HL-60 (cell line): ENCODE measurements around the gene SLBP.

Source experiments
- DNase-seq, 2 experiments: peaks; one replicate each; pipeline ENCODE4 v3.0.0-alpha.2; 2010 to 2020; ENCODE audit warnings: low read depth in 1 of 2, low spot score in 1 of 2
- H3K27ac ChIP-seq: fragments of 250-450 bp; sonication (Bioruptor Pico); replicated peaks from 2 replicates; pipeline ENCODE4 v1.5.1; 2020; ENCODE audit warnings: mild to moderate bottlenecking, moderate library complexity
- H3K27me3 ChIP-seq: fragments of 250-450 bp; sonication (Bioruptor Pico); 2 replicates; pipeline ENCODE4 v1.5.1; 2021; ENCODE audit warnings: mild to moderate bottlenecking, moderate library complexity; ENCODE audit not compliant: insufficient read depth, poor library complexity, severe bottlenecking
- H3K4me3 ChIP-seq: replicated peaks from 2 replicates; pipeline ENCODE4 v1.5.1; 2011; ENCODE audit warnings: mild to moderate bottlenecking, control low read depth, low read length; ENCODE audit not compliant: insufficient read depth
- CTCF ChIP-seq: IDR thresholded peaks from one replicate; pipeline ENCODE4 v1.5.1; 2011; ENCODE audit warnings: low read length, control low read depth, inconsistent platforms; ENCODE audit not compliant: insufficient read depth
- GABPA ChIP-seq: IDR thresholded peaks from 2 replicates; pipeline ENCODE4 v1.6.1; 2012; ENCODE audit warnings: low read depth
- POLR2AphosphoS5 ChIP-seq: IDR thresholded peaks from 2 replicates; pipeline ENCODE4 v1.6.1; 2012; ENCODE audit warnings: low read depth
- SPI1 ChIP-seq: IDR thresholded peaks from 2 replicates; pipeline ENCODE4 v1.6.1; 2012; ENCODE audit warnings: low read depth, mild to moderate bottlenecking, borderline replicate concordance
- TF ChIP-seq, protein P1 (sequence below): IDR thresholded peaks from 2 replicates; pipeline ENCODE4 v1.6.1; 2012; ENCODE audit warnings: low read depth; ENCODE audit not compliant: insufficient replicate concordance

The SLBP gene

GRCh38 chr4:1693131-1693896 is 18.8 kb downstream of the SLBP start:
- TF ChIP-seq POLR2AphosphoS5 (no peak), SPI1 (no peak), CTCF (peak; percentile 90), GABPA (no peak)
- TF ChIP-seq, protein P1, sequence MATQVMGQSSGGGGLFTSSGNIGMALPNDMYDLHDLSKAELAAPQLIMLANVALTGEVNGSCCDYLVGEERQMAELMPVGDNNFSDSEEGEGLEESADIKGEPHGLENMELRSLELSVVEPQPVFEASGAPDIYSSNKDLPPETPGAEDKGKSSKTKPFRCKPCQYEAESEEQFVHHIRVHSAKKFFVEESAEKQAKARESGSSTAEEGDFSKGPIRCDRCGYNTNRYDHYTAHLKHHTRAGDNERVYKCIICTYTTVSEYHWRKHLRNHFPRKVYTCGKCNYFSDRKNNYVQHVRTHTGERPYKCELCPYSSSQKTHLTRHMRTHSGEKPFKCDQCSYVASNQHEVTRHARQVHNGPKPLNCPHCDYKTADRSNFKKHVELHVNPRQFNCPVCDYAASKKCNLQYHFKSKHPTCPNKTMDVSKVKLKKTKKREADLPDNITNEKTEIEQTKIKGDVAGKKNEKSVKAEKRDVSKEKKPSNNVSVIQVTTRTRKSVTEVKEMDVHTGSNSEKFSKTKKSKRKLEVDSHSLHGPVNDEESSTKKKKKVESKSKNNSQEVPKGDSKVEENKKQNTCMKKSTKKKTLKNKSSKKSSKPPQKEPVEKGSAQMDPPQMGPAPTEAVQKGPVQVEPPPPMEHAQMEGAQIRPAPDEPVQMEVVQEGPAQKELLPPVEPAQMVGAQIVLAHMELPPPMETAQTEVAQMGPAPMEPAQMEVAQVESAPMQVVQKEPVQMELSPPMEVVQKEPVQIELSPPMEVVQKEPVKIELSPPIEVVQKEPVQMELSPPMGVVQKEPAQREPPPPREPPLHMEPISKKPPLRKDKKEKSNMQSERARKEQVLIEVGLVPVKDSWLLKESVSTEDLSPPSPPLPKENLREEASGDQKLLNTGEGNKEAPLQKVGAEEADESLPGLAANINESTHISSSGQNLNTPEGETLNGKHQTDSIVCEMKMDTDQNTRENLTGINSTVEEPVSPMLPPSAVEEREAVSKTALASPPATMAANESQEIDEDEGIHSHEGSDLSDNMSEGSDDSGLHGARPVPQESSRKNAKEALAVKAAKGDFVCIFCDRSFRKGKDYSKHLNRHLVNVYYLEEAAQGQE: no peak
- DNase-seq: peak in 1 of 2 experiments; percentile 80

DNA sequence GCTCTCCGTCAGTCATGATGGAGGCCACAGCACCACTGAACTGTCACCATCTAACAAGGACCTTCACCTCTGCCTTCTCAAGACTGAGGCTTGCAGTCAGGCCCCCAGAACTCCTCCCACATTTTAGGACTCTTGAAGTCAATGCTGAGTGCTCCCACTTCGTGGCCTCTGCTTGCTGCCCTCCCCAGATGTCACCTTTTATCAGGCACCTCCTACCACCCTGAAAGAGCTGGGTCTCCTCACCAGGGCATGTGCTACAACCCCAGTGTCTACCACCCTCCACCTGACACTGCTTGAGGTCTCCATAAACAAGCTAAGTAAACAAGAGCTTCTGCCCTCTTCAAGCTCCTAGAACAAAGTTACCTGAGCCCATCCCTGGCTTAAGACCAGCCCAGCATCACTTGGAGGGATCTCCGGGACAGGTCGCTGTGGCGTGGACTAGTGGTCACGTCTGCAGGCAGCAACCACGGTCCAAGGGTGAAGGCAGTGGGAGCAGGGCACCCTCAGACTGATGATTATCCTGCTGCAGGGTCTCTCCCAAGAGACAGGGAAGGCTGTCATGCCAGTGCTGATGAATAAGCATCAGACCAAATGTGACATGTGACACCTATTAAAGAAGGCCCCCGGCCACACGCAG is 20.3 kb downstream of the SLBP start:
- Histone ChIP-seq H3K27me3 (no peaks in the 10 kb centered on the region), H3K27ac (no peak overlapping the region), H3K4me3 (no peak overlapping the region)
- no peak for DNase-seq
- no peak for TF ChIP-seq CTCF
- TF ChIP-seq, protein P1: no peak
- peak; percentile 67 for TF ChIP-seq POLR2AphosphoS5
- no peak for TF ChIP-seq GABPA

More at GRCh38 chr4:1693131-1693896, 18.8 kb downstream of the SLBP start:
- no peak overlapping the region for H3K27ac ChIP-seq
- no peaks in the 10 kb centered on the region for H3K27me3 ChIP-seq
- H3K4me3 ChIP-seq: no peak overlapping the region

GRCh38 chr4:1690698-1691097 is 21.4 kb downstream of the SLBP start:
- TF ChIP-seq SPI1 (no peak), POLR2AphosphoS5 (peak; percentile 32), GABPA (no peak)
- H3K27ac ChIP-seq: no peak overlapping the region
- no peak for DNase-seq

GRCh38 chr4:1686440-1687036 is 25.6 kb downstream of the SLBP start:
- Histone ChIP-seq H3K4me3 (no peak overlapping the region), H3K27ac (no peak overlapping the region), H3K27me3 (peaks cover 2% of the 10 kb centered on the region)
- DNase-seq: no peak
- TF ChIP-seq SPI1: no peak
- TF ChIP-seq POLR2AphosphoS5: no peak
- no peak for TF ChIP-seq GABPA

More at GRCh38 chr4:1690698-1691097, 21.4 kb downstream of the SLBP start:
- H3K4me3 ChIP-seq: no peak overlapping the region
- H3K27me3 ChIP-seq: no peaks in the 10 kb centered on the region
